Measurements from ENCODE around the gene DGKQ. TPM values are rescaled to one million over a fixed set of nuclear protein-coding genes. Genes with fewer than 3 reads are reported as not detected.

The DGKQ gene
- total RNA-seq, 1 experiment from 2014 or later, result 11.5 TPM

DNA sequence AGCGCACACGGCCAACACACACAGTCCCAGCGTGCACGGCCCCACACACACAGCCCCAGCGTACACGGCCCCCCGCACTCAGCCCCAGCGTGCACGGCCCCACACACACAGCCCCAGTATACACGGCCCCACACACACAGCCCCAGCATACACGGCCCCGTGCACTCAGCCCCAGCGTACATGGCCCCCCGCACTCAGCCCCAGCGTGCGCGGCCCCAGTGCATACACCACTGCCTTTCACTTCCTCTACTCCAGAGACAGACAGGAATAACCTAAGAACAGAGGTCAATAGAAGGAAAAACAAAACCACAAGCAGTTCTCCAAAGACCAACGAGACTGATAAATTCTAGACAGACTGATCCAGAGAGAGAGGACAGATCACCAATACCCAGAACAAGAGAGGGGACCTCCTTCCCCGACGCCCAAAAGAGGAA, 58.3 kb downstream of the DGKQ start:
- CTCF ChIA-PET, result no interaction called here
- no peaks in the 10 kb centered on the region for H3K4me1 ChIP-seq (replicated peaks; ENCODE audit: insufficient read depth)
- intact Hi-C loops (cut with micrococcal nuclease; ENCODE audit: unreplicated experiment), result no loop called here
- BruUV-seq (replicated peaks), result no TSS peak
- H3K9me2 ChIP-seq (ENCODE audit: insufficient read depth), result no peaks in the 10 kb centered on the region
- no peak overlapping the region for H3K4me3 ChIP-seq
- DNase-seq, result no peak
- no peaks in the 10 kb centered on the region for H3K27me3 ChIP-seq (ENCODE audit: insufficient read depth, low read depth)
- POLR2A ChIA-PET (ENCODE audit: unreplicated experiment), result no interaction called here
- H3K27ac ChIP-seq, result no peak overlapping the region
- peaks cover 53% of the 10 kb centered on the region for H4K20me1 ChIP-seq (ENCODE audit: insufficient read depth)
- no peak overlapping the region for H2AFZ ChIP-seq
- no peaks in the 10 kb centered on the region for H3F3A ChIP-seq (ENCODE audit: insufficient read depth, low read depth)
- H3K4me2 ChIP-seq, result no peak overlapping the region
- H3K9me3 ChIP-seq (ENCODE audit: insufficient read depth, low read depth), result no peaks in the 10 kb centered on the region
- H3K79me2 ChIP-seq (ENCODE audit: low read depth), result peaks cover 49% of the 10 kb centered on the region
- 0 out of 2 replicates have a peak, but pooled peaks cover 4% of the 10 kb centered on the region for H3K36me3 ChIP-seq (ENCODE audit: low read depth)
- TF ChIP-seq EZH2 (IDR thresholded peaks at IDR 0.05; ENCODE audit: low read depth), result no peak
- TF ChIP-seq, protein P1, sequence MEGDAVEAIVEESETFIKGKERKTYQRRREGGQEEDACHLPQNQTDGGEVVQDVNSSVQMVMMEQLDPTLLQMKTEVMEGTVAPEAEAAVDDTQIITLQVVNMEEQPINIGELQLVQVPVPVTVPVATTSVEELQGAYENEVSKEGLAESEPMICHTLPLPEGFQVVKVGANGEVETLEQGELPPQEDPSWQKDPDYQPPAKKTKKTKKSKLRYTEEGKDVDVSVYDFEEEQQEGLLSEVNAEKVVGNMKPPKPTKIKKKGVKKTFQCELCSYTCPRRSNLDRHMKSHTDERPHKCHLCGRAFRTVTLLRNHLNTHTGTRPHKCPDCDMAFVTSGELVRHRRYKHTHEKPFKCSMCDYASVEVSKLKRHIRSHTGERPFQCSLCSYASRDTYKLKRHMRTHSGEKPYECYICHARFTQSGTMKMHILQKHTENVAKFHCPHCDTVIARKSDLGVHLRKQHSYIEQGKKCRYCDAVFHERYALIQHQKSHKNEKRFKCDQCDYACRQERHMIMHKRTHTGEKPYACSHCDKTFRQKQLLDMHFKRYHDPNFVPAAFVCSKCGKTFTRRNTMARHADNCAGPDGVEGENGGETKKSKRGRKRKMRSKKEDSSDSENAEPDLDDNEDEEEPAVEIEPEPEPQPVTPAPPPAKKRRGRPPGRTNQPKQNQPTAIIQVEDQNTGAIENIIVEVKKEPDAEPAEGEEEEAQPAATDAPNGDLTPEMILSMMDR (conservative IDR thresholded peaks at IDR 0.05), result no peak

DNA sequence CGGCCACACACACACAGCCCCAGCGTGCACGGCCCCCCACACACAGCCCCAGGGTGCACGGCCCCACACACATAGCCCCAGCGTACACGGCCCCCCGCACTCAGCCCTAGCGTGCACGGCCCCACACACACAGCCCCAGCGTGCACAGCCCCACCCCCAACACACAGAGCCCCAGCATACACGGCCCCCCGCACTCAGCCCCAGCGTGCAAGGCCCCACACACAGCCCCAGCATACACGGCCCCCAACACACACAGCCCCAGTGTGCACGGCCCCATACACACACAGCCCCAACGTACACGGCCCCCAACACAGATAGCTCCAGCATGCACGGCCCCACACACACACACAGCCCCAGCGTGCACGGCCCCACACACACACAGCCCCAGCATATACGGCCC, 58.8 kb downstream of the DGKQ start:
- Histone ChIP-seq H3F3A (ENCODE audit: insufficient read depth, low read depth) (no peaks in the 10 kb centered on the region), H3K27me3 (ENCODE audit: insufficient read depth, low read depth) (no peaks in the 10 kb centered on the region), H3K4me2 (no peak overlapping the region), H3K4me1 (replicated peaks; ENCODE audit: insufficient read depth) (no peaks in the 10 kb centered on the region), H3K27ac (no peak overlapping the region), H3K9me3 (ENCODE audit: insufficient read depth, low read depth) (no peaks in the 10 kb centered on the region), H3K9me2 (ENCODE audit: insufficient read depth) (no peaks in the 10 kb centered on the region), H3K79me2 (ENCODE audit: low read depth) (peaks cover 44% of the 10 kb centered on the region), H3K36me3 (ENCODE audit: low read depth) (0 out of 2 replicates have a peak, but pooled peaks cover 4% of the 10 kb centered on the region), H2AFZ (no peak overlapping the region), H3K4me3 (no peak overlapping the region), H4K20me1 (ENCODE audit: insufficient read depth) (peaks cover 47% of the 10 kb centered on the region)
- POLR2A ChIA-PET (ENCODE audit: unreplicated experiment), result no interaction called here
- no TSS peak for BruUV-seq (replicated peaks)
- DNase-seq, result no peak
- intact Hi-C loops (cut with micrococcal nuclease; ENCODE audit: unreplicated experiment), result no loop called here
- CTCF ChIA-PET, result no interaction called here
- TF ChIP-seq, protein P1 (conservative IDR thresholded peaks at IDR 0.05), result no peak
- no peak for TF ChIP-seq EZH2 (IDR thresholded peaks at IDR 0.05; ENCODE audit: low read depth)

DNA sequence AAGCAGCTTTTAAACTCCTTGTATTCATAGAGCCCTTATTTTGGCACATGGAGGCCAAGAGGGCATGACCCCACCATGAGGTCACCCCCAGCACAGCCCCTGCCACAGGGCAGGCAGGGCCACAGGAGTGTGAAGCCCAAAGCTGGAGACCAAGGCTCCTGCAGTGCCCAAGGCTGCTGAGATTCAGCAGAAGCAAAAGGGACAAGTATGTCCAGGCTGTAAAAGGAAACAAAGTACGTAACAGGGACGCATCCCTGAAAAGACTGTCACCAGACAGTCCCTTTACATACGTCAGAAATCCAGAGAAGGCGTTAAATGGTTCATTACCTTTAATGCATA, 60.1 kb downstream of the DGKQ start:
- Histone ChIP-seq H3K4me1 (replicated peaks; ENCODE audit: insufficient read depth) (no peaks in the 10 kb centered on the region), H3F3A (ENCODE audit: insufficient read depth, low read depth) (no peaks in the 10 kb centered on the region), H3K4me2 (no peak overlapping the region), H3K9me2 (ENCODE audit: insufficient read depth) (no peaks in the 10 kb centered on the region), H3K27me3 (ENCODE audit: insufficient read depth, low read depth) (no peaks in the 10 kb centered on the region), H2AFZ (no peak overlapping the region), H3K79me2 (ENCODE audit: low read depth) (peaks cover 34% of the 10 kb centered on the region), H3K9me3 (ENCODE audit: insufficient read depth, low read depth) (no peaks in the 10 kb centered on the region), H3K4me3 (no peak overlapping the region), H4K20me1 (ENCODE audit: insufficient read depth) (peaks cover 44% of the 10 kb centered on the region), H3K36me3 (ENCODE audit: low read depth) (0 out of 2 replicates have a peak, but pooled peaks cover 4% of the 10 kb centered on the region), H3K27ac (no peak overlapping the region)
- intact Hi-C loops (cut with micrococcal nuclease; ENCODE audit: unreplicated experiment), result no loop called here
- no TSS peak for BruUV-seq (replicated peaks)
- TF ChIP-seq, protein P1 (conservative IDR thresholded peaks at IDR 0.05), result no peak
- no peak for TF ChIP-seq EZH2 (IDR thresholded peaks at IDR 0.05; ENCODE audit: low read depth)
- no peak for DNase-seq
- POLR2A ChIA-PET (ENCODE audit: unreplicated experiment), result no interaction called here
- CTCF ChIA-PET, result no interaction called here

All from PC-9 (cell line).